ENCODE data around the gene AASDHPPT. TPM values are rescaled to one million over a fixed set of nuclear protein-coding genes. Genes with fewer than 3 reads are reported as not detected.

AASDHPPT gene
- total RNA-seq, 1 experiment from 2014 or later: 47.1 TPM

DNA sequence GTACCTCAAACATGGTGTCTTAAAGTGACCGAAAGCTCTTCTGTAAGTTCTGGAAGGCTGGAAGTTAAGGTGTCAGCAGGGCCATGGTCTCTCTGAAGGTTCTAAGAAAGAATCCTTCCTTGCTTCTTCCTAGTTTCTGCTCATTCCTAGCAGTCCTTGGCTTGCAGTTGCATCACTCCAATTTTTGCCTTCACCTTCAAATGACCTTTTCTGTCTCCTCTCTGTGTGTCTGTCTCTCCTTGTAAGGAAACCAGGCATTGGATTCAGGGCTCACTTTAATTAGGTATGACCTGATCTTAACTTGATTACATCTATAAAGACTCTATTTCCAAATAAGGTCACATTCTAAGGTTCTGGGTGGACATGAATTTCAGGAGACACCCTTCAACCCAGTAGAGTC is 8.7 kb downstream of the AASDHPPT start:
- H3K79me1 ChIP-seq (ENCODE audit: insufficient read depth, low read depth, low read length, poor library complexity, severe bottlenecking): peaks cover 3% of the 10 kb centered on the region
- peaks cover 16 to 49% (median 42%) of the 10 kb centered on the region in 3 experiments; a peak in 6 of 7 replicates for H3K36me3 Mint-ChIP-seq (ENCODE audit: insufficient read depth in 1 of 3, low read depth in 3 of 3)

More for the DNA sequence above, 8.7 kb downstream of the AASDHPPT start:
- peaks cover 12% of the 10 kb centered on the region; the same call in 1 of the 2 replicates for H3K79me2 ChIP-seq (ENCODE audit: insufficient read depth, low read length)
- no peak overlapping the region for H2BK120ac ChIP-seq (ENCODE audit: low read depth, low read length, poor library complexity, severe bottlenecking)
- H2BK12ac ChIP-seq (ENCODE audit: insufficient read length, low read depth, low read length): no peak overlapping the region
- H2BK5ac ChIP-seq (ENCODE audit: insufficient read length, low read length): no peak overlapping the region
- H3K23me2 ChIP-seq (ENCODE audit: insufficient read length, low read depth, low read length, poor library complexity, severe bottlenecking): no peaks in the 10 kb centered on the region
- no peak overlapping the region for H4K8ac ChIP-seq (replicated peaks; ENCODE audit: insufficient read length, low read depth, low read length)
- no peak overlapping the region for H3K4me3 Mint-ChIP-seq
- peak overlapping the region; percentile 25 to 84 (median 51); a peak in 5 of 7 replicates for H3K27ac Mint-ChIP-seq
- H3K9ac ChIP-seq (ENCODE audit: extremely low read depth, insufficient read length, low read length): no peak overlapping the region
- no peaks in the 10 kb centered on the region for H4K20me1 ChIP-seq (ENCODE audit: control insufficient read depth, insufficient read depth, insufficient read length)
- H3K9me3 ChIP-seq (ENCODE audit: control insufficient read depth, low read depth, low read length): no peaks in the 10 kb centered on the region
- no peak overlapping the region for H4K5ac ChIP-seq (ENCODE audit: insufficient read length, low read depth, low read length)
- no peak overlapping the region for H2BK20ac ChIP-seq (ENCODE audit: low read depth, low read length, poor library complexity, severe bottlenecking)
- H2AFZ ChIP-seq (ENCODE audit: low read length): no peak overlapping the region
- no peaks in the 10 kb centered on the region for H3K4me1 ChIP-seq (ENCODE audit: insufficient read depth, low read length)
- no peak overlapping the region for H2BK15ac ChIP-seq (ENCODE audit: low read depth, low read length)
- no peaks in the 10 kb centered on the region for H3K27me3 Mint-ChIP-seq (ENCODE audit: low read depth)
- peaks cover 16% of the 10 kb centered on the region in 2 experiments for H3K4me1 Mint-ChIP-seq
- TF ChIP-seq, protein P1, sequence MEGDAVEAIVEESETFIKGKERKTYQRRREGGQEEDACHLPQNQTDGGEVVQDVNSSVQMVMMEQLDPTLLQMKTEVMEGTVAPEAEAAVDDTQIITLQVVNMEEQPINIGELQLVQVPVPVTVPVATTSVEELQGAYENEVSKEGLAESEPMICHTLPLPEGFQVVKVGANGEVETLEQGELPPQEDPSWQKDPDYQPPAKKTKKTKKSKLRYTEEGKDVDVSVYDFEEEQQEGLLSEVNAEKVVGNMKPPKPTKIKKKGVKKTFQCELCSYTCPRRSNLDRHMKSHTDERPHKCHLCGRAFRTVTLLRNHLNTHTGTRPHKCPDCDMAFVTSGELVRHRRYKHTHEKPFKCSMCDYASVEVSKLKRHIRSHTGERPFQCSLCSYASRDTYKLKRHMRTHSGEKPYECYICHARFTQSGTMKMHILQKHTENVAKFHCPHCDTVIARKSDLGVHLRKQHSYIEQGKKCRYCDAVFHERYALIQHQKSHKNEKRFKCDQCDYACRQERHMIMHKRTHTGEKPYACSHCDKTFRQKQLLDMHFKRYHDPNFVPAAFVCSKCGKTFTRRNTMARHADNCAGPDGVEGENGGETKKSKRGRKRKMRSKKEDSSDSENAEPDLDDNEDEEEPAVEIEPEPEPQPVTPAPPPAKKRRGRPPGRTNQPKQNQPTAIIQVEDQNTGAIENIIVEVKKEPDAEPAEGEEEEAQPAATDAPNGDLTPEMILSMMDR (conservative IDR thresholded peaks at IDR 0.05): no peak
- no peaks in the 10 kb centered on the region for H3K9me3 Mint-ChIP-seq
- H3K23ac ChIP-seq (ENCODE audit: insufficient read length, low read depth, low read length): no peak overlapping the region
- no peak overlapping the region for H3K4me2 ChIP-seq (ENCODE audit: insufficient read depth, insufficient read length, low read length)
- H3T11ph ChIP-seq (ENCODE audit: low read length): no peak overlapping the region
- no CpG with 5 or more reads among the region's 1 CpG for WGBS (ENCODE audit: extremely low coverage, insufficient read length, low lambda C conversion rate)
- H3K18ac ChIP-seq (ENCODE audit: insufficient read length, low read depth, low read length): no peak overlapping the region
- H3K27ac ChIP-seq (ENCODE audit: insufficient read length, low read depth, low read length): no peak overlapping the region
- no peak overlapping the region for H3K56ac ChIP-seq (ENCODE audit: insufficient read length, low read depth, low read length)
- no peak overlapping the region for H4K91ac ChIP-seq (ENCODE audit: insufficient read length, low read depth, low read length)
- H3K14ac ChIP-seq (ENCODE audit: insufficient read depth, low read length): no peak overlapping the region
- no peak for DNase-seq
- H3K27me3 ChIP-seq (ENCODE audit: insufficient read depth, low read length): no peaks in the 10 kb centered on the region
- H2AK5ac ChIP-seq (ENCODE audit: insufficient read length, low read length): no peak overlapping the region
- no peak overlapping the region for H3K4ac ChIP-seq (ENCODE audit: low read depth, low read length)
